ENCODE data around the gene TBC1D17. TPM values are rescaled to one million over a fixed set of nuclear protein-coding genes. Genes with fewer than 3 reads are reported as not detected.

The TBC1D17 gene
- total RNA-seq, 1 experiment from 2014 or later = 9.5 TPM

DNA sequence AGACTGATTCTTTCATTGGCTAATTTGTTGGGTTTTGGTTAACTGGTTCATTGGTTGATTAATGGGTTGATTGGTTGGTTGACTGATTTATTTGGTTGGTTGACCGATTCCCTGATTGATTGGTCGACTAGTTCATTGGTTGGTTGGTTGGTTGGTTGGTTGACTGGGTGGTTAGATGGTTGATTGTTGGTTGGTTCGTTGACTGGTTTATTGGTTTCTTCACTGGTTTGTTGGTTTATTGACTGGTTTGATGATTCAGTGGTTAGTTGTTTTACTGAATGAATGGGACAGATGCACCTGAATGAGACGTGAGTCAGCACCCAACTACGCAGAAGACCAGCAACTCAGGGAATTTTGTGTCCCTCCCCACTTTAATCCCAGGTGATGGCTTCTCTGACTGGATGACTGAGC is 54.5 kb downstream of the TBC1D17 start:
- no peak for DNase-seq (ENCODE audit: extremely low read depth, low read depth)

DNA sequence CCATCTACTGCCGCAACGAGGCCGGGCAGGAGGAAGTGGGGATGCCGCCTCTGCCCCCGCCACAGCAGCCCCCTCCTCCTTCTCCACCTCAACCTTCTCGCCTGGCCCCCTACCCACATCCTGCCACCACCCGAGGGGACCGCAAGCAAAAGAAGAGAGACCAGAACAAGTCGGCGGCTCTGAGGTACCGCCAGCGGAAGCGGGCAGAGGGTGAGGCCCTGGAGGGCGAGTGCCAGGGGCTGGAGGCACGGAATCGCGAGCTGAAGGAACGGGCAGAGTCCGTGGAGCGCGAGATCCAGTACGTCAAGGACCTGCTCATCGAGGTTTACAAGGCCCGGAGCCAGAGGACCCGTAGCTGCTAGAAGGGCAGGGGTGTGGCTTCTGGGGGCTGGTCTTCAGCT is 55.2 kb downstream of the TBC1D17 start:
- DNase-seq (ENCODE audit: extremely low read depth, low read depth) = no peak

DNA sequence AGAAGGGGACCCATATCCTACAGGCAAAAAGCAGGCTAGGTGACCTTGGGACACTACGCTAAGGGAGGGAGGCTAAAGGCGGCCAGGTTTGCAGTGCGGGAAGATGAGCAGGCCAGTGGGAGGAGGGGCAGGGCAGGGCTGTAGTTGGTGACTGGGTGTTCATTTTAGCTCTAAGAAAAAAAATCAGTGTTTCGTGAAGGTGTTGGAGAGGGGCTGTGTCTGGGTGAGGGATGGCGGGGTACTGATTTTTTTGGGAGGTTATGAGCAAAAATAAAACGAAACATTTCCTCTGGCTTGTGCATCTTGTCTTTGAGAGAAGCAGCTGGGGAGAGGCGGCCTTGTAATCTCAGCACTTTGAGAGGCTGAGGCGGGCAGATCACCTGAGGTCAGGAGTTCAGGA is 56.1 kb downstream of the TBC1D17 start:
- no peak for DNase-seq (ENCODE audit: extremely low read depth, low read depth)

DNA sequence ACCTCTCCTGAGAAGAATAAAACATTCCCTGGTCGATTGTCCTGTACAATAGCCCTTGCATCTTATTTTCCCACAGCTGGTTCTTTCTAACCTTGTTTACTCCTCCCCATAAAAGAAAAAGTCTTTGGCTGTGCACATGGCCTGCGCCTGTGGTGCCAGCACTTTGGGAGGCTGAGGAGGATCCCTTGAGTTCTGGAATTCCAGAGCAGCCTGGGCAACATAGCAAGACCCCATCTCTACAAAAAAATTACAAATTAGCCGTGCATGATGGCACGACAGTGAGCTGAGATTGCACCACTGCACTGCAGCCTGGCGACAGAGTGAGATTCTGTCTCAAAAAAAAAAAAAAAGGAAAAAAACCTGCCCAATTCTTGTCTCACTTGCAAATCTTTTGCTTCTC is 59.0 kb downstream of the TBC1D17 start:
- no peak for DNase-seq (ENCODE audit: extremely low read depth, low read depth)

DNA sequence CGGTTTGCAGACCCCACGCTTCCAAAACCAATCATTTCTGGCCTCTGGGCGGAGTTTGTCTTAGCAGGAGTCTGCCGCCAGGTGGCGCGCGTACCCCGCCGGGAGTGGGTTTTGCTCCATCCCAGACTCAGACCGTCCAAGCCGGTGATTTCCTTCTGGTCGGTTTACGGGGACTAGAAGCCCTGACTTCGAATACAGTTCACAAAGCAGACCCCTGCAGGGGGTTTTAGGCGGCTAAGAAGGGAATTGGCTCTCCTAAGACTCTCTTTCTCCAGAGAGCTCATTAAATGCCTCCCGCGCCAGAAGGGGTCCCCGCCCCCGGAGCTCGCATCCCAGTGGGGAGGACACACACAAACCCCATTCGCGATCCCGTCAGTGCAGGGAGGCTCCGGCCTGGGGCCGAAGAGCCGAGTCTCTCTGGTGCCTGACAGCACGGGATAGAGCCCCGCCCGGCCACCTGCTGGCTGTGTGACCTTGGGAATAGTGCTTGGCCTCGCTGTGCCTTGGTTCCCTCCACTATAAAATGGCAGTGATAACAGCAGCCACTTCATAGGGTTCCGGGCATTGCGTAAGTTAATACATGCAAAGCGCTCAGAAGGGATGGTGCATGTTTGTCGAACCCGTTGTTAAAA is 60.4 kb downstream of the TBC1D17 start:
- peak; percentile 52 for DNase-seq (ENCODE audit: extremely low read depth, low read depth)

Small RNAs within 50 kb of the gene (small RNA-seq; reads per million reads assigned to genes)
- 0.02 to 0.06 reads per million in 2 experiments for gene MIR4749

Other genes with a start within 250 kb of the TBC1D17 start
- gene RRAS, start 237.6 kb upstream of the TBC1D17 start, total RNA-seq (2014; rRNA removed; shearing (Covaris generic)) = 17.2 and 19.6 TPM in 2 replicates
- gene SCAF1, start 235.5 kb upstream of the TBC1D17 start, total RNA-seq (2014; rRNA removed; shearing (Covaris generic)) = 8.3 and 12.3 TPM in 2 replicates
- gene IRF3, start 211.8 kb upstream of the TBC1D17 start, total RNA-seq (2014; rRNA removed; shearing (Covaris generic)) = 36.5 and 38.0 TPM in 2 replicates
- 16.4 and 17.5 TPM in 2 replicates for gene BCL2L12, start 211.8 kb upstream of the TBC1D17 start, total RNA-seq (2014; rRNA removed; shearing (Covaris generic))
- gene PRMT1, start 200.4 kb upstream of the TBC1D17 start, total RNA-seq (2014; rRNA removed; shearing (Covaris generic)) = 228 and 254 TPM in 2 replicates
- 3.1 and 3.2 TPM in 2 replicates for gene ADM5, start 188.1 kb upstream of the TBC1D17 start, total RNA-seq (2014; rRNA removed; shearing (Covaris generic))
- 1.7 and 2.2 TPM in 2 replicates for gene CPT1C, start 186.6 kb upstream of the TBC1D17 start, total RNA-seq (2014; rRNA removed; shearing (Covaris generic))
- not detected in 2 replicates for gene TSKS, start 114.4 kb upstream of the TBC1D17 start, total RNA-seq (2014; rRNA removed; shearing (Covaris generic))
- 25.6 and 29.1 TPM in 2 replicates for gene AP2A1, start 110.7 kb upstream of the TBC1D17 start, total RNA-seq (2014; rRNA removed; shearing (Covaris generic))
- gene FUZ, start 64.4 kb upstream of the TBC1D17 start, total RNA-seq (2014; rRNA removed; shearing (Covaris generic)) = 0.14 and 1.0 TPM in 2 replicates
- gene MED25, start 59.4 kb upstream of the TBC1D17 start, total RNA-seq (2014; rRNA removed; shearing (Covaris generic)) = 12.5 and 13.4 TPM in 2 replicates
- gene PTOV1, start 26.5 kb upstream of the TBC1D17 start, total RNA-seq (2014; rRNA removed; shearing (Covaris generic)) = 24.9 and 25.8 TPM in 2 replicates
- gene PNKP, start 10.1 kb upstream of the TBC1D17 start, total RNA-seq (2014; rRNA removed; shearing (Covaris generic)) = 22.3 and 31.4 TPM in 2 replicates
- 16.2 and 17.0 TPM in 2 replicates for gene AKT1S1, start 347 bp upstream of the TBC1D17 start, total RNA-seq (2014; rRNA removed; shearing (Covaris generic))
- gene IL4I1, start 19.2 kb downstream of the TBC1D17 start, total RNA-seq (2014; rRNA removed; shearing (Covaris generic)) = not detected in 2 replicates
- gene ATF5, start 51.5 kb downstream of the TBC1D17 start, total RNA-seq (2014; rRNA removed; shearing (Covaris generic)) = 21.7 and 22.5 TPM in 2 replicates
- 20.5 and 22.3 TPM in 2 replicates for gene NUP62, start 51.8 kb downstream of the TBC1D17 start, total RNA-seq (2014; rRNA removed; shearing (Covaris generic))
- not detected in 2 replicates for gene SIGLEC11, start 83.5 kb downstream of the TBC1D17 start, total RNA-seq (2014; rRNA removed; shearing (Covaris generic))
- gene VRK3, start 147.7 kb downstream of the TBC1D17 start, total RNA-seq (2014; rRNA removed; shearing (Covaris generic)) = 17.8 and 19.4 TPM in 2 replicates
- gene ZNF473, start 148.3 kb downstream of the TBC1D17 start, total RNA-seq (2014; rRNA removed; shearing (Covaris generic)) = 9.3 and 9.5 TPM in 2 replicates

Measured in NCI-H460 (cell line).